Ramos (cell line): Measurements from ENCODE around the gene LRCH3.

Source experiments
- in situ Hi-C: fragments of 300-500 bp; cut with MboI; formaldehyde crosslinking; loops from one replicate; pipeline ENCODE4 v1.14.3; 2022; ENCODE audit warnings: low sequenced_read_pairs; ENCODE audit not compliant: unreplicated experiment

LRCH3 gene

DNA sequence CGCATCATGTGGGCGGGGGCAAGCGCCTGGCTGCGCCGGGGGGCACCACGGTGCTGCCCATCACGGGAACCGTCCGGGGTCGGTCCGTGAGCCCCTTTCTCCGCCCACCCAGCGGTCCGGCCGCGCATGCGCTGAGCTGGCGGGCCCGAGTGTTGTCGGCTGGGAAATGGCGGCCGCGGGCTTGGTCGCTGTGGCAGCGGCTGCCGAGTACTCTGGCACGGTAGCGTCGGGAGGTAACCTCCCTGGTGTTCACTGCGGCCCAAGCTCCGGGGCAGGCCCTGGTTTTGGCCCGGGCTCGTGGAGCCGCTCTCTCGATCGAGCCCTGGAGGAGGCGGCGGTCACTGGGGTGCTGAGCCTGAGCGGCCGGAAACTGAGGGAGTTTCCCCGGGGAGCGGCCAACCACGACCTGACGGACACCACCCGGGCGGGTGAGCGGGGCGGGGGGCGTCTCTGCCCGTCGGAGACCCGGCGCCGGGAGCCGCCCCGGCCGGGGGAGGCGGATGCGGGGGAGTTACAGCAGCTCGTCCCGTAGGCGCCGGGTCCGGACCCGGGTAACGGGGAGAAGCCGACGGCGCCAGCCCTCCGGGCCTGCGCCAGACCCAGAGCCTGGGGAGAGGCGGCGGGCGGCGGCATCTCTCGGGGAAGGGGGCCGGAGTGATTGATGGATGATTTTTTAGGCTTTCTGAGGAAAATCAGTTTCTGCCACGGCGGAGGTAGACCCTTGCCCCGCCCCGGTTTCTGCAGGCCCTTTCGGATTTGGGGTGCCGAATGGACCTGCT, at the start of gene LRCH3:
TSS of gene LRCH3 (plus strand) at position 142 of the 779 bp plus-strand sequence. CDS start at position 167, 25 bp downstream.
- in situ Hi-C loops, result no loop called here

DNA sequence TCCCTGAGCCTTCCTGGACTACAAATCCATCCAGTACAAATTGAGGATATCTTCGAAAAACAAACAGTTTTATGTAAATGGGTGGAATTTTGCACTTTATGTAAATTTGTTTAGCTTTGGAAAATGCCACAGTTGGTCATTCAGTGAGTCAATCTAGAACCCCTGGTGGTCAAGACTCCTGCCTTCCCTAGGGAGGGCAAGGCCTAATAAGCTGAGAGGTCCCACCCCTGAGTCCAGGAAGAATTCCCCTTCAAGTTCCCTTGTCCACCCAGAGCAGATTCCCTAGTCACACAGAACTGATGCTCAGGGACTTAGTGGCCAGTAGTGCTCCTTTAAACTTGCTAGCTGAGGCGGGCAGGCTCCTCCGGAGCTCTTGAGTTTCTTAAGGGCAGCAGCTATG, 48.3 kb upstream of the LRCH3 start:
- in situ Hi-C loops, result no loop called here

GRCh38 chr3:197746209-197746608, 44.8 kb upstream of the LRCH3 start:
- in situ Hi-C loops, result no loop called here

GRCh38 chr3:197746801-197747237, 44.2 kb upstream of the LRCH3 start:
- in situ Hi-C loops, result no loop called here

DNA sequence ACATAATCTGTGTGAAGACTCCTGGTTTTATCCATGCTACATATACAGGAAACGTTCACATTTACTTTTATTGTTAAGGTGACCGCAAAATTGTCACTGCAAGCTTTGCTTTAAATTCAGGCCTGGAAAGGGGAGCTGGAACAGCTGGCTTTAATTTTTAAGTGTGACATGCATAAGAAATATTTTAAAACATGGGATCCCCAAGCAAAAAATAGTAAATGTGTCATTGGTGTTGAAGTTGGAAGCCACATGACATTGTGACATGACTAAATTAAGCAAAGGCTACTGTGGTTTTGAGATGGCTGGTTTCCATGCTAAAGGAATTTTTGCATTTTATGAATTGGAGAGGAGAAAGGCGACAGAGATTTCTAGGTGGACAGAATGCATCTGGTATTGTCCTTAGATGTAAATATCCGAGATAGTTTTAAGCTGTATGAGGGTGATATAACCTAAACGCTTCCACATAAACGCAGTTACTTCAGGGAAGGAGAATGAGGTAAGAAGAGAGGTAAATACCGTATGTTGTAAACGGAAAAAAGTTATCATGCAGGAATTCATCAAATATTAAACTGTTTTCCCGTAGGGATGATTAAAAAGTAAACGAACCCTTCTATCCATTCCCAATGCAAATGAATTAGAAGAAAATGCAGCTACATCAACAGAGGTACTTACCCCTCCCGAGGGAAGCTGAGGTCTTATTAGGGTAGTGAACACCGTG, 42.3 kb upstream of the LRCH3 start:
- in situ Hi-C loops, result no loop called here

GRCh38 chr3:197749315-197749600, 41.8 kb upstream of the LRCH3 start:
- in situ Hi-C loops, result no loop called here

GRCh38 chr3:197749601-197750395, 41.3 kb upstream of the LRCH3 start, which contains the start of gene FYTTD1:
Gene FYTTD1 (plus strand): TSS chr3:197749883. CDS start chr3:197749972, 89 bp downstream.
- in situ Hi-C loops, result no loop called here

- in situ Hi-C loops, result no loop called here
Observed at GRCh38 chr3:197750396-197750831, 40.6 kb upstream of the LRCH3 start.

DNA sequence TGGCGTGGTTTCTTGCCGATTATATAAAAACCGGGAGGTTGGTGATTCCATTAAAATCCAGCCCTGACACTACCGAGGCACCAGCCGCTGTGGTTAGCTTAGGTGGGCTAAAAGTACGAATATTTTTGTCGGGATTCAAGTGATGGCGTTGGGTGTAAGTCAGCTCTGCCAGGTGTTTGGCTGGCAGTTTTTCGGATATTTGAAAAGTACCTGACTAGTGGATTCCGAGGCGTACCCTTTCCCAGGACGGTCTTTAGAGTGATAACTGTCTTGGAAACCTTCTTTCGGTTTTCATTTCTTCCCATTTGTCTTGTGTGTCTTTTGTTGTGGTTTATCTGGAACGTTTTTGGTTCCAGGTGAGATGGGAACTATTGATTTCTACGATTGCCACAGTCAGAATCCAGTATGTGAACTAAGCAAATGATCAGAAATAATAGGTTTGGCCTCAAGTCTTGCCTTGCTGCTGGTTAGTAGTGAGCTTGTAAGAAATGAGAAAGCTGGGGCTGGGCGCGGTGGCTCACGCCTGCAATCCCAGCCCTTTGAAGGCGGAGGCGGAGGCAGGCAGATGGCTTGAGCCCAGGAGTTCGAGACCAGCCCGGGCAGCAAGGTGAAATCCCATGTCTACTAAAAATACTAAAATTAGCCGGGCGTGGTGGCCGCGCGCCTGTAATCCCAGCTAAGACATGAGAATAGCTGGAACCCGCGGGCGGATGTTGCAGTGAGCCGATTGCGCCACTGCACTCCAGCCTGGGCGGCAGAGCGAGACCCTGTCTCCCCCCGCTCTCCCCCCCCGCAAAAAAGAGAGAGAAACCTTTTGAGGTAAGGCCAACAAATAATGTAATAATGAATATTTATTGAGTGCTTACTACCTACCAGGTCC, 40.0 kb upstream of the LRCH3 start:
- in situ Hi-C loops, result no loop called here

GRCh38 chr3:197752107-197752506, 38.9 kb upstream of the LRCH3 start:
- in situ Hi-C loops, result no loop called here

DNA sequence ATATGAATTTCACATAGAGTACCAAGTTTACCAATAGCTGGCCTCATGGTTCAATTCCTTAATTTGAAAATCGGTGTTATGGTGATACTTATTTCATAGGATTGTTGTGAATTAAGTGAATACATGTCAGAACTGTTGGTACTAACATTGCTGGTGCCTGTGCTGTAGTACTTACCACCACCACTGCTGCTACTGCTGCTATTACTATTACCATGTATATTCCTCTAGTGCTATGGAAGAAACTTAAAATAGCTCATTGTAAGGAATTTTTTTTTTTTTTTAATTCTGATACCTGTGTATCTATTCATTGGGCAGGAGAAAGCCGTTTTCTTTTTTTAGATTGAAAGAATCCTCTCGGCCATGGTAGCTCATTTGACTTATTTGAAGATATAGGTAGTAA, 37.8 kb upstream of the LRCH3 start:
- in situ Hi-C loops, result no loop called here

DNA sequence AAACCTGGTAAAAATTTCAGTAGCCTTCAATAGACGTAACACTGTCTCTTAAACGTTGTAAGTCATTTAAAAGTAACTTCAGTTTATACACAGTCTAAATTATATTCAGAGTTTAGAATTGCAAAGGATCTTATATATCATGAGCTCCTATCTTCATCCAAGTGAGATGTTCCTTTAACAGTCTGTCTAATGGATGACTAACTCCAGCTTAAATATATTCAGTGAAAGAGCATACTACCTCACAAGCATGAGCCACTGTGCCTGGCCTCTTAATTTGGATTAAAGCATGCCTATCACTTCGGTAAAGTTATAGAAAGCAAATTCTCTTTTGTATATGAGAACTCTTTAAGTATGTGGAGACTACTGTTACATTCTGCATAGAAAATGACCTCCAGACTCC, 34.4 kb upstream of the LRCH3 start:
- in situ Hi-C loops, result no loop called here

DNA sequence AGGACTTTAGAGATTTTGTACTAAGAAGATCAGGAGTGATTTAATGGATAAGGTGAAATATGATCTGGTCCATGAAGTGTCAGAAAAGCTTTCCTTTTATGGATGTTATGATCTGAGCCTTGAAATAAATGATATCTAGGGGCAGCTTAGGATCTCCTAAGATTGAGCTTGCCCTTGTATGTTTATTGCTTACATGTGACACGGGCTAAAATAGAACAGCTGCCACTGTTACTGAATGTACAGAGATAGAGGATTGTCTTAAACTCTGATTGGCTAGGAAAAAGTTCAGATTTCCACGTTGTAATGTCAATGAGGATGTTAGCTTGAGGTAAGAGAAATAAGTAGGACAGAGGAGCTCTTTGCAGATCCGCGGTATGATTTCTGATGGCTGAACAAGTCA, 32.5 kb upstream of the LRCH3 start:
- in situ Hi-C loops, result no loop called here

GRCh38 chr3:197761784-197762183, 29.3 kb upstream of the LRCH3 start:
- in situ Hi-C loops, result no loop called here

- in situ Hi-C loops, result no loop called here
Observed at GRCh38 chr3:197775317-197775716, 15.7 kb upstream of the LRCH3 start.

DNA sequence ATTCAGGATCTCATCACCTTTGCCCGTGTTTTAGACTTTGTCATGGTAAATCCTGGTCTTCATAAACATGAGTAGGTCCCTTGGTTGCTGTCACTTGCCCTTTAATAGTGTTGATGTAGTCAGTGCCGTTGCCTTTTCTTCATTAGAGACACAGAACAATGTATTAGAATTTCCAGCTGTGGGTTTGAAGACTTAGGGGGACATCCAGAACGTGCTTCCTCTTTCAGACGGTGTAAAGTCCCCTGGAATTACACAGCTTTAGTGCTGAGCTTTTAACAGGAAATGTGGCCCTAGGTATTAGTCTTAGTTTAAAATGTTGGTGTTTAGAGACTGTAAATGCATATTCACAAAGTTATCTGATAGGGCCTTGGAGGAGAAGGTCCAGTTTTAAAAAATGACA, 8.8 kb upstream of the LRCH3 start:
- in situ Hi-C loops, result no loop called here

- in situ Hi-C loops, result no loop called here
Observed at GRCh38 chr3:197784019-197784585, 7.0 kb upstream of the LRCH3 start.

GRCh38 chr3:197787412-197787811, 3.6 kb upstream of the LRCH3 start:
- in situ Hi-C loops, result no loop called here

- in situ Hi-C loops, result no loop called here
Observed at GRCh38 chr3:197789309-197789708, 1.7 kb upstream of the LRCH3 start.

DNA sequence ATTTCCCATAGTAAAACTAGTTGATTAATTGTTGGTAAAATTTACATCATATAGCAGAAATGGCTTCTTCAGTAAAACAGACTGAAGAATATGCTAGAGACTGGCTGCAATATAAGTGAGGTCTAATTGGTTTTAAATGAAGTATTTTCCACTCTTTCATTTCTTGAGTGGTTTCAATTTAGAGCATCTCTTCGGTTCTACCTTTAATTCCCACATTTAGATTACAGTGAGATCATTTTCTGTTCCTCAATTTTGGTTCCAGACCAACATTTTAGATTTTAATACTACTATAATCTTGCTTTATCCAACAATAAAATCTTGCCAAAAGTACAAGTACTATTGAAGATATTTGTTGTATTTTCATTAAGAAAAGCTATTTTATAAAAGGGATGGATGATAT, 1.0 kb upstream of the LRCH3 start:
- in situ Hi-C loops, result no loop called here
